GM19240 (cell line): ENCODE results near the gene FER1L5.
"Not testable (repeated sequence)": the region's sequence is repeated elsewhere in the genome, so short reads cannot be mapped to it uniquely, and the experiment has no call there.

ENCODE experiments used
- DNase-seq: peaks from one replicate; pipeline ENCODE4 v3.0.0; 2011; ENCODE audit warnings: low spot score; ENCODE audit not compliant: insufficient read length

The FER1L5 gene

DNA sequence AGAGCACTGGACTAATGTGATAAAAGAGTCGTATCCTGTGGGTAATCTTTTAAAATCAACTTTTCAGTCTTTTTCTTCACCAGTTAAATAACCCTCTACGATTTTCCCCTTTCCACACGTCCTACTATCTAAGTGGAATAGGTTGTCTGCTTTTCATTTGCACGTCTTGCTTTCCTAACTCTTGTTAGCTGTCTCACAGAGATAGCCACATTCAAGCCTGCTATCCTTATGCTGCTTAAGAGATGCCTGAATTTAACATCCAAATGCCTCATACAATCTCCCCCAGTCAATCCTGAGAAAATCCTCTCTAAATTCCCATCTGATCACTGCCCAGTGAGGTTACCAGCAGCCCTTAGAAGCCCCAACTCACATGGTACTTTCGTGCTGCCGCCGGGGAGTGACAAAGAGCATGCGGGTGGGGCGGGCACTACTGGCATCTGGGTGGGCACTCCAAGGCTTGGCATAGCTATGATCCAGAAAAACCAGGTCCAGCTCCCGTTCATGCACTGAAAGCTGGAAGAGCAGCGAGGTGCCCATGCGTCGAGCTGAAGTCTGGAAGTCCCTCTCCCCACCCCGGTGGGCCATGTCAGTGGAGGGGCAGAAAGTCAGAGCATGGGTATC lies 5.9 kb upstream of the FER1L5 start:
- no peak for DNase-seq

DNA sequence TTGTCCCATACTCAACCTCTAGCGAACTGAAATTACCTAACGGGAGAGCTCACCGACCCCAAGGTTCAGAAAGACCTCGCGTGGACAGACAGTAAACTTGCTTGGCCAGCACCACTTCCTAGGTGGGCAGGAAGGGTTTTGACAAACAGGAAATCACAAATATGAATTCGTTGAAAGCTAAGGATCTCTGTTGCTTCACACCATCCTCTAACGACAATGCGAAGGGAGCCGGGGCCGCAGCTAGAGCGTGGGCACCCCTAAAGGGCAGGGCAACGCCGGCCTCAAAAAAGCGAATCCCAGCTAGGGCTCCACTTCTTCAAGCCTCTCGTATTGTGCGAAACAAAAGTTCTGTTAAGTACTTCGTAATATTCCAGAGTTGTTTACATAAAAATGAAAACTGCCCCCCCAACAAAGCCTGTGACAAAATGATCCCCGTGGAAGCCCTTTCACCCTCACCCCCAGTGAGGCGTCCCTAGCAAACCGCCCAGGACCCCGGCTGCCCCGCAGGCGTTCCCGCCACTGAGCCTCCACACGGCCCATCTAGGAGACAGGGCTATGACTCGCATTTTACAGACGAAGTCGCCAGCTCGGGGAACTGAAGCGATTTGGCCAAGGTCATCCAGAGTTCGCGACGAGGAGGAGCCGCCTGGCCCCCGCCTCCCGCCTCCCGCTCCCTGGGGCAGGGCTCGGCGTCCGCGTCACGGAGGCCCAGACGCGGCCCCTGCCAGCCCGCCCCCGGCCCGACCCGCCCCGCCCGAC lies 5.0 kb upstream of the FER1L5 start:
- peak; percentile 67 for DNase-seq

DNA sequence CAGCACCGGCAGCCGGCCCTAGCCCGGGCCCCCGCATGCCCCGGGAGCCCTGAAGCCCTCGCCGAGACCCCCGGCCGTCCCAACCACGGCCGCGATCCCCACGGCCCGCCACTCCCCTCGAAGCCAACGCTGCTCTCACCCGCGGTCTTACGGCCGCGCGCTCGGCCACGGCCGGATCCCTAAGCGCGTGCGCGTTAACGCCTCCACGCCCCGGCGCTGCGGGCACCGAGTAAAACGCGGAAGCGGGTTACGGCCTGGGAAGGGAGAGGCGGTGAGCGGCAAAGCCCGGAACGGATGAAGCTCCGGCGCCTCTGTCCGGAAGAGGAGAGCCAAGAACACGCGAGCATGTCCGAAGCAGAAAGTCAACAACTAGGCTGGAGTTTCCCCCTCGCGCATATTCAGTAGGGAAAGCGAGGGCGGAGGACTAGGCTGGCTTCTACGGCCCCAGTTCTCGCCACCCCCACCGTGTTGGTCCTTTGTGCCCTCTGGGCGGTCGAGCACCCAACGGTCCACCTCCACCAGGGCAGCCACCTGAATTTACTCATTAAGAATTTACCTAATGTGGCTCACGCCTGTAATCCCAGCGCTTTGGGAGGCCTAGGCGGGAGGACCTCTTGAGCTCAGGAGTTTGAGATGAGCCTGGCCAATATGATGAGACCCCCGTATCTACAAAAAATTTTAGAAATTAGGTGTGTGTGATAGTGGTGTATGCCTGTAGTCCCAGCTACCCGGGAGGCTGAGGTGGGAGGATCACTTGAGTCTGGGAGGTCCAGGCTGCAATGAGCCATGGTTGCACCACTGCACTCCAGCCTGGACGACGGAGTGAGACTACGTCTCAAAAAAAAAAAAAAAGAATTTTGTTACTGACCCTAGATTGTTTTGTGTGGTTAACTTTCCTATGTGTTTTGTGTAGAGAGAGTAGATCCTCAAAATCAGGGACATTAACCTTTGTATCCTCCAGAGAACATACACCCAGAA lies 4.1 kb upstream of the FER1L5 start, which contains the start of gene KANSL3:
Gene KANSL3, minus strand, starts transcription at position 169 of the 978 bp plus-strand sequence. CDS start 1,177 bp downstream, outside the sequence.
- DNase-seq, result peak; percentile 46

DNA sequence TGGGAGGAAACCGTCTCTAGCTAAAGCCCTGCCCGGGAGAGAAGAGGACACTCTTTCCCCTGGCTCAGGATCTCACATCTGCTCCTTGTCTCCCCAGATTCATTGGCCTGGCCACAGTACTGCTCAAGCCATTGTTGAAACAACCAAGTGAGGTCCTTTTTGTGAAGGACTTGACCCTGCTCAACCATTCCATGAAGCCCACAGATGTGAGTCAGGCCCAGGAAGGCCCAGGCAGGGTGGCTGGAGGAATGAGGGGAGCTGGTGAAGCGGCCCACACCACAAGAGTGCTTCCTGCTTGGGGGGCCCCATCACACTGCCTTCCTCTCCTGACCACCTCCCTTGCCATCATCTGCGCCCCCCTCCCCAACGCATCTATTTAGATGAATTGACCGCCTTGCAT lies 5.1 kb downstream of the FER1L5 start:
- no peak for DNase-seq

DNA sequence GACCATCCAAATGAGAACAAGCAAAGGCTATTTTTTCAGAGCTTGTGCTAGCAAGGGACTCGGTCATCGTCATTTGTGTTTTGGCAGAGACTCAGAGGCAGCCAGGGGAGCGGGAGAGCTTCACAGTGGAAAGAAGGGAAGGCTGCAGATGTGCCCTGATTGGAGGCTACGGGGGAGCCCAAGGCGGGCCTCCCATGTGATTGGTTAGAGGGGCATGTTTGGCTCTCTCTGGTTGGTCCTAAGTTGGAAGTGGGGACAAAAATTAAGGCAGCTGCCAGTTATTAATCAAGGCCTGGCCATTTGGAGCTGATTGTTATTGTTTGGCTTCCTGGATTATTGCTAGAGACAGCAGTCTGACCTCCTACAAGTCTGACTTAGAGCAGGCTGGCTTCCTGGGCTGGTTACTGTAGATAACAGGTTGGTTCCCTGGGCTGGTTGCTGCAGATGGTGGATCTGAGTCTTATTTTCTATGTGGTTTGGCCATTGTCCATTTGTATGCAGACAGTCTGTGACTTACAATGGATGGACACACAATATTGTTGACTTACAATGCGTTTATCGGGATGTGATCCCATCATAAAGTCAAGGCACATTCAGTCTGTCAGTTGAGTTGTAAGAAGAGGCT lies 5.9 kb downstream of the FER1L5 start:
- no peak for DNase-seq

DNA sequence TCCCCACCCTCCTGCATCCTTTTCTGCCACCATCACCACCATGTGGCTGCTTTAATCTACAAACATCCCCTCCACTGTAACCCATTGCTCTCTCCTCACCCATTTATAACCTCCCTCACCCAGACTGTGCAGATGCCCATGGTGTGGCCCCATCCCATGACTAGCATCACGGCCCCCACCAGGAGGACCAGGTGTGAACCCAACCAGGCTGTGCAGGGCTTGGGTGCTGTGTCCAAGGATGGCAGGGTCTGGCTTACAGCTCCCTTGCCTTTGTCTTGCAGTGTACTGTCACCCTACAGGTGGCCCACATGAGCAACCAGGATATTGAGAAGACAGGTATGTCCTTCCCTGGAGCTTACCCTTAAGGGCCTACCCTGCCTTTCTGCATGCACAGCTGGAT lies 6.8 kb downstream of the FER1L5 start:
- DNase-seq, result no peak

DNA sequence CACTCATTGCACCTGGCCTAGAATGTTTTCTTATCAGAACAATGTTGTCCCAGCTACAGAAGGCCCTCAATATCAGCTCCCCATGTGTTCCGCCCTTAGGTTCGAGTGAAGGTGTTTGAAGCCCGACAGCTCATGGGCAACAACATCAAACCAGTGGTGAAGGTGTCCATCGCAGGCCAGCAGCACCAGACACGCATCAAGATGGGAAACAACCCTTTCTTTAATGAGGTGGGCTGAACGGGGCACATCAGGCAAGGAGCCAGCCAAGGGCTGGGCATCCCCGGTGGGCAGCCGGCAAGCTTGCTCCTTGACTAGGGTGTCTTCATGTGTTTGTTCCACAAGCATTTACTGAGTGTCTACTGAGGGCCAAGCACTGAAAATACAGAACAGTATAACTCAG lies 9.2 kb downstream of the FER1L5 start:
- DNase-seq, result no peak

DNA sequence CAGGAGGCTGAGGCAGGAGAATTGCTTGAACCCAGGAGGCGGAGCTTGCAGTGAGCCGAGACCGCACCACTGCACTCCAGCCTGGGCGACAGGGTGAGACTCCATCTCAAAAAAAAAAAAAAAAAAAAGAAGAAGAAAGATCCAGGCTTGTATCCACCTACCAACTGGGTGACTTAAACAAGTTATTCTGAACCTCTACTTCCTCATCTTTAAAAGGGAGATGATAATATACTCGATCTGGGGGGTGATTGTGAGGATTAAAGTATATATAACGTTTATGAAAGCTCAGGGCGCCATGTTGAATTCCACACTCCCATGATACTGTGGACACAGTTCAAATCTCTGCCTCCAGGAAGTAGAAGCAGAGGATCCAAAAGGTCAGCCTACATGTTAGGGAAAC lies 12.2 kb downstream of the FER1L5 start:
- DNase-seq, result not testable (repeated sequence)

DNA sequence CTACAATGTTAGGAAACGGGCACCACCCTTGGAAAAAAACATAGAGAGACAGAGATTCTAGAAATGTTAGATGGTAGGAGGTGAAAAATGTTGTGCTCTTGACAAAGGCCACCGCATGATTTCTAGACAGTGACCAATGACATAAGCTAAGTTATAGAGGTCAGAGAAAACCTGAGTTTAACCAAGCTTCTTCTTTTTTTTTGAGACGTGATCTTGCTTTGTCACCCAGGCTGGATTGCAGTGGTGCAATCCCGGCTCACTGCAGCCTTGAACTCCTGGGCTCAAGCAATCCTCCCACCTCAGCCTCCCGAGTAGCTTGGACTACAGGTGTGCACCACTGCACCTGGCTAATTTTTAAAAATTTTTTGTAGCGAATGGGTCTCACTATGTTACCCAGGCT lies 13.0 kb downstream of the FER1L5 start:
- DNase-seq, result no peak

DNA sequence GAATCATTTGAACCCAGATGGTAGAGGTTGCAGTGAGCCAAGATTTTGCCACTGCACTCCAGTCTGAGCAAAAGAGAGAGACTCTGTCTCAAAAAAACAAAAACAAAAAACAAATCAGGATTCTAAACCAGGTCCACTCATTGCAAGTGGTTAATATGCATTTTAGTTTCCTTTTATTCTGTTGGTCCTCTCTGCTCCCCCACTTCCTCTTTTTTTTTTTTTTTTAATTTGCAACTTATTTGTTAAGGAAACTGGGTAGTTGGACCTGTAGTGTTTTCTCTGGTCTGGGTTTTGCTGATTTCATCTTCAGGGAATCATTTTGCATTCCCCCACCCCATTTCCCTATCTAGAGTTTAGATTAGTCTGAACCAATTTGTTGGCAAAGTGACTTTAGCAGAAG lies 14.0 kb downstream of the FER1L5 start:
- no peak for DNase-seq

DNA sequence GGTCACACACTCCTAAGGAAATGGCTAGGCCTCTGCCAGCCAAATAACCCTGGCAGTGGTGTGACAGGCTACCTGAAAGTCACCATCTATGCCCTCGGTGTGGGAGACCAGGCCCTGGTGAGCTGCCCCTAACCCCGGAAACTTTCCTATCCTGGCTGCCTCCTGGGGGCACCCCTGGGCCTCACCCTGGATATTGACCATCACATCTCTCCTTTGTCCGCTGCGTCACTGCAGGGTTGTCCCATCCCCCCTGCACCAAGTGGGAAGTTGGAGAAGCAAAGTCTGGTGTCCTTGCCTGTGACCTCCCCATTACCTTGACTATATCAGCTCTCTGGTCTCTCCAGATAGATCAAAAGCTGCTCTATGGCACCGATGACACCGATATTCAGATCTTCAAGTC lies 18.8 kb downstream of the FER1L5 start:
- DNase-seq, result no peak

DNA sequence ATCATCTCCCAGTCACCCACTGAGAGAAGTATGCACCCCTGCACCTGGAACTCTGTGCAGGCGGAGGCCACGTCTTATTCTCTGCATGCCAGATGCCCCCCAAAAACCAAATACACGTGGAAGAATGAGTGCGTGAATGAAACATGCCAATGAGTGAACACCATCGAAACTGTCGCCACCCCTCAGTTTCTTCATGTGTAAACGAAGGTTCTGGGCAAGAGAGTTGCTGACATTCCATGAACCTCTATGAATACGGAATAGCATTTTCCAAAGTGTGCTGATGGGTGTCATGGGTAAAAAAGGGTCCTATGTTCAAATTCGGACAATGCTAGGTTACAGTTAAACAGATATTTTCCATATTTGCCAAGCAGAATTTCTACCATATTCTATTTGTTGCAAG lies 19.8 kb downstream of the FER1L5 start:
- DNase-seq, result no peak

DNA sequence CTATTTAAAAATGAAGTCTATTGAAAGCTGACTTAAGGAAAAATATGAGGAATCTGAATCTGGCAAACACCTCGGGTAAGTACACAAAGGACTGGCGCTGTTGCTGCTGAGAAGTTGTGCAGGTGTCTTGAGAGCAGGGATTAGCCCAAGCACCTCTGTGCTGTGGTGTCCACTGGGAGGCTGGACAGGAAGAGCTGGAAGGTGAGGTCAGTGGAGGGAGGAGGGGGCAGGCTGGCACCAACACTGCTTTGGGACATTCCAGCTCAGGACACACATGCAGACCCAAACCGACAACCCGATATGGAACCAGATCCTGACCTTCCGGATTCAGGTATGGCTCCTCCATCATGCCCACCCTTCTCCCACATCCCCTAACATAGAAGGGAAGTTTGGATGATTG lies 20.6 kb downstream of the FER1L5 start:
- no peak for DNase-seq

DNA sequence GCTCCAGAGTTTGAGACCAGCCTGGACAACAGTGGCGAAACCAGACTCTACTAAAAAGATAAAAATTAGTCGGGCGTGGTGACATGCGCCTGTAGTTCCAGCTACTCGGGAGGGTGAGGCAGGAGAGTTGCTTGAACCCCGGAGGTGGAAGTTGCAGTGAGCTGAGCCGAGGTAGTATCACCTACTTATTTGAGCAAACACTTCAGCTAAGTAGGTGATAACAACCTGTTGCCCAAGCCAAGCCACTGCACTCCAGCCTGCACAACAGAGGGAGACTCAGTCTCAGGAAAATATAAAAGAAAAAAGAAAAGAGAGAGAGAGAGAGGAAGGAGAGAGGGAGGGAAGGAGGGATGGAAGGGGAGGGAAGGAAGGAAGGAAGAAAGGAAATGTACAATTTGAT lies 21.3 kb downstream of the FER1L5 start:
- DNase-seq, result no peak

DNA sequence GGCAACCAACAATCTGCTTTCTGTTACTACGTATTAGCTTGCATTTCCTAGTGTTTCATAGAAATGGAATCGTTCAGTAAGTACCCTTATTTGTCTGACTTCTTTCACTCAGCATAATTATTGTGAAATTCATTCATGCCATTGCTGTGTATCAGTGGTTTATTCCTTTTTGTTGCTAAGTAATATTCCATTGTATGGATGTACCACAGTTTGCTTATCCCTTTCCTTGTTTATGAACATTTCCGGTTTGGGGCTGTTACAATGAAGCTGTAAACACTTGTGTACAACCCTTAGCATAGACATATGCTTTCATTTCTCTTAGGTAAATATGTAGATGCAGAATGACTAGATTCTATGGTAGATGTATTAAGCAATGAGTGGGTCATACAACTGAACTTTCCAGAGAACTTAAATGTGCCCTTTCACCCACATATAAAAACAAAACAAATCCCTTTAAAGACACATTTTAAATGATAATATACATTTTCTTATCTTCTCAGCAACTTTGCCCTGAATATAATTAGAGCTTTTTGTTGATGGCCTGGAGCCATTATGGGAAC lies 21.9 kb downstream of the FER1L5 start:
- no peak for DNase-seq

DNA sequence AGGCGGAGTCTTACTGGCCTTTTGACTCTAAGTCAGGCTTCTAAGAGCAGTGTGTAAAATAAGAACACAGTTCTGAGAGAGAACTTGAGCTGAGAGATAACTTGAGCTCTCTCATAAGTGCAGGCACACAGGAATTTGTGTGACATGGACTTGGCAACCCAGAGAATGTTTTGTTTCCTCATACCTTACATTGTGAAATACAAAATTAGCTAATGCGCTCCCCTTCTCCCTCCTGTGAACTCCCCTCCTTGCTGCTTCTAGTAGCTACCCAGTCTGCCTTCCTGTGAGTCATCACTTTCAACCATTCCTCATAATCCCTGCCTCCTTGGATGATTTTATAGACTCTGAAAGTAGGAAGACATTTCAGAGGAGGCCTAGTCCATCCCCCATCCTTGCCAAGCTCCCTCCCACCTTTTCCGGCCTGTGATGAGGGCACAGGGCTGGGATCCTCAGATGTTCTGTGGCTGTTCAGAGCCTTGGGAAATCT lies 22.6 kb downstream of the FER1L5 start:
- no peak for DNase-seq

DNA sequence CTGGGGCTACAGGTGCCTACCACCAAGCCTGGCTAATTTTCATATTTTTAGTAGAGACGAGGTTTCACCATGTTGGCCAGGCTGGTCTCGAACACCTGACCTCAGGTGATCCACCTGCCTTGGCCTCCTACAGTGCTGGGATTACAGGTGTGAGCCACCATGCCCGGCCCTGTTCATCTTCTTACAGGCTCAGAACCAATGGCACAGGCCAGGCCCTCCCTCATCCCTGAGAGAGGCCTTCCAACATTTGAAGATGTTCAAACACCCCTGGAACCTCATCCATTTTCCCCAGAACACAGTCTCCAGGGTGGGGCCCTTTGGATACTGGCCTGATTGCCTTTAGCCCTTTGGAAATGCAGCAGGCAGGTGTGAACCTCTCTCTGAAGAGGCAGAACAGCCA lies 23.2 kb downstream of the FER1L5 start:
- not testable (repeated sequence) for DNase-seq

DNA sequence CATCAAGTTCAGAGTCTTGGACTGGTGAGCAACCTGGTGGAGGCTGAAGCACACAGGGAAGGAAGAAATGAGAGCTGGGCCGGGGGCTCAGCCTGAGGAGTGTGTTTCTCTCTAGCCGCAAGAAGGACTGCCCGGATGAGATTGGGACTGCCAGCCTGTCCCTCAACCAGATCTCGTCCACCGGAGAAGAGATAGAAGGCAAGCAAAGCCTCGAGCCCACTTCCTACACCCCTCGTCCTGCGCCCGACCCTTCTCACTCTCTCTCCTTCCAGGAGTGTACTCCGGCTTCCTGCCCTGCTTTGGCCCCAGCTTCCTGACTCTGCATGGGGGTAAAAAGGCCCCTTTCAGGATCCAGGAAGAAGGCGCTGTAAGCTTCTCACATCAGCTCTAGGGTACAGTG lies 26.2 kb downstream of the FER1L5 start:
- no peak for DNase-seq

DNA sequence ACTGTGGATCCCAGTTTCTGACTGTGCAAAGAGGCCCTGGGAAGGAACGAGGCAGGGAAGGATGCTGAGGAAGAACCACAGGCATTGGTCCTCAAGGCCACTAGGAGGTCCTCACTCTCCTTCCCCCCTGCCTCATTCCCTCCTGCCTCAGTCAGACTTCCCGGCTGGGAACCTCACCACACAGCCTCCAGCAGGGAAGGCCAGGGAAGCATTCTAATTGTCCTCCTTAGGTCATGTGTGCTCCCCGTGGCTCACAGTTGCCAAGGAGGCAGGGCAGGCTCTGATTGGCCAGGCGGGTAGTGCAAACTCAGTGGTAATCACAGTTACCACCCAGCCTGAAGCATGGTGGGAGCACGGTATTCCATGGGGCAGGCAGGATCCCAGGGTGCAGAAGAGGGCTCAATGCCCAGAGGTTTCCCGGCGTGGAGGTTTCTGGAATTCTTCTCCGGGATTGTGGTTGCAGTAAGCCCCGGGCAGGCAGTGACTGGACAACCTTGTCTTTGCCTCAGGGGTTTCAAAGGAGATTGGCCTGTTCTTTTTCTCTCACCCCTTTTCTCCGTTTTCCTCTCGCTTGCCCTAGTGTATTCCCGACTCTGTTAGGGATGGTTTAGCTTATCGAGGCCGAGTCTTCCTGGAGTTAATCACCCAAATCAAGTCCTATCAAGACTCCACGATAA lies 27.1 kb downstream of the FER1L5 start:
- no peak for DNase-seq

DNA sequence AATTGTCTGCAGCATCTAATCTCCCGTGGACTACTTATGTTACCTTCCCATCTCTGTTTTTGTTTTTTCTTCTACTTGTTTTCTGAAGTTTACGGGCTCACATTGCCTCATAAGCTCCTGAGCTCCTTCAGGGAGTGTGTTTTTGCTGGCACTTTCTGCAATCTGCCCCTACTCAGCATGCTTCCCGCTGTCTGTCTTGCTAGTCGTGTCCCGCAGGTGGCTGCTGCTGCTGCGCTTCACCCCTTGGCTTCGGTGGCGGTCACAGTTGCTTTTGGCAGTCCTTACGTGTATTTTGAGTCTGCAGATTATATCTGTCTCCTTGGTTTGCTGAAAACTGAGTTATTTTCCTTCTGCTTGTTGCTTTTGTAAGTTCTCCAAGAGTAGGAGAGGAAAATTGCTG lies 37.3 kb downstream of the FER1L5 start:
- no peak for DNase-seq
